NCI-H82 treated with DMSO at 0.1 percent for 48 hours (cell line): Measurements from ENCODE around the gene PDE4B.
"Not testable (repeated sequence)": the region's sequence is repeated elsewhere in the genome, so short reads cannot be mapped to it uniquely, and the experiment has no call there.

ENCODE experiments used
- DNase-seq: peaks from one replicate; lab custom pipeline; 2025; ENCODE audit not compliant: unreplicated experiment; lab: John Stamatoyannopoulos, UW

The PDE4B gene

DNA sequence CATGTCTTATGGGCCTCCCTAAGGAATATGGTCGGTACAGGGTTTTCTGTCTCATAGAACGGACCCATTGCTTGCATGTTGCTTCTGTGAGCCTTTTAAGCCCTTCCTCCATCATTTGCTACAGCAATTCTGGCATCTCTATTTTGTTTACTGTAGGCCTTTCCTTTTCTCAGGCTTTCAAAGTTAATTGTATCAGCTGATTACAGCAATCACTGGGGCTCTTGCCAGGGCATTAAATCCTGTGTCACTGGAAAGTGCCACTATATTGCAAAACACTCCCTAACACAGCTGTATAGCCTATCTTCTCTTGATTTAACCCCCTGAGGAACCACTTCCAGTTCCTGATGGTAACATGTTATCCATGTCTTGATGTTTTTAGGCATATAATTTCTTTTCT is 156.5 kb downstream of the PDE4B start:
- no peak for DNase-seq

- DNase-seq: no peak
Observed at GRCh38 chr1:65949933-65950332, 157.2 kb downstream of the PDE4B start.

DNA sequence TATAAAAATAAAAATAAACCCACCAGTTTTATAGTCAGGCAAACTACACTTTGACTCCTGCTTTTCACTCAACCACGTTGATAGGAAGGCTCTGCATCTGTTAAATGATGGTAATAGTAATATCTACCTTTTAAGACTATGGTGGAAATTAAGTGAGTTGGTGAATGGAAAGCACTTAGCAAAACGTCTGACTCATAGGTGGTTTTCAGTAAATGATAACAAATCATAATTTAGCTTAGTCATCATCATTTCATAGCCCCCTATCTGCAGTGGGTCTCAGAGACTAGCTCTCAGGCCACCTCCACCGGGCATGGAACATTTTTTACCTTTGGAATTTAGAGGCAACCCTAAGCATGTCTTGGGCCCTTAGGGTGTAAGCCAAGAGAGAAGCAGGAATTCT is 160.0 kb downstream of the PDE4B start:
- DNase-seq: no peak

GRCh38 chr1:65953170-65953569 is 160.5 kb downstream of the PDE4B start:
- peak; percentile 15 for DNase-seq

DNA sequence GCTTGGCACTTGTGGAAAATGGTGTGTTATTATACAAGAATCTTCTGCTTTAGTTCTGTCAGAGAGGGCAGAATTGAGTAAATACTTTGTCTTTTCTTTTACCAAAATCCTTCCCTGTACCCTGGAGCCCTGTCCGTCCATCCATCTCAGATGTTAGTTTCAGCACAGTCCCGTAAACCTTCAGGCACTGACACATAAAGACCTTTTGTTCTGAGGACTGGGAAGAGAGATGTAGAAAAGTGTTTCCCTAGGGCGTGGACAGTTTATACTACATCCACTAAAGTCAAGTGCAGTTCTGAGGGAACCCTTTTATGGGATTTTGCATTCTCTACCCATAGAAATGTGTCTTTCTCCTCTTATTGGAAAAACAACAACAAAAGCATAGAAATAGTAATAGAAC is 162.4 kb downstream of the PDE4B start:
- no peak for DNase-seq

DNA sequence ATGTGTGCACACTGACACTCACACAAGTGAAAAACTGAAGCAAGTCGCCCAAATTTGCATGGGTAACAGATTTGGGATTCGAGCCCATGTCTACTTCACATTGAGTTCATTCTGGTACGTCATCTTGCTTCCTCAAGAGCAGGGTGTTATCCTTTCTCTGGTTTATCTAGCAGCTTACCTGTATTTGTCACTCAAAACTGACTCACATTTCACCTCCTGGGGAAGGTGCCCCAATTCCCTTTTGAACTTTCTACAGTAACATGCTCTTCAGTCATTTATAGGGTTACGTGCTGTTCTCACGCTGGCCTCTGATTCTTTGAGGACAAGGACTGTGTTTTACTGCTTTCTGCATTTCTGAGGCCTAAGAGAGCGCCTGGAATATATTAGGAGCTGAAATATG is 162.8 kb downstream of the PDE4B start:
- no peak for DNase-seq

DNA sequence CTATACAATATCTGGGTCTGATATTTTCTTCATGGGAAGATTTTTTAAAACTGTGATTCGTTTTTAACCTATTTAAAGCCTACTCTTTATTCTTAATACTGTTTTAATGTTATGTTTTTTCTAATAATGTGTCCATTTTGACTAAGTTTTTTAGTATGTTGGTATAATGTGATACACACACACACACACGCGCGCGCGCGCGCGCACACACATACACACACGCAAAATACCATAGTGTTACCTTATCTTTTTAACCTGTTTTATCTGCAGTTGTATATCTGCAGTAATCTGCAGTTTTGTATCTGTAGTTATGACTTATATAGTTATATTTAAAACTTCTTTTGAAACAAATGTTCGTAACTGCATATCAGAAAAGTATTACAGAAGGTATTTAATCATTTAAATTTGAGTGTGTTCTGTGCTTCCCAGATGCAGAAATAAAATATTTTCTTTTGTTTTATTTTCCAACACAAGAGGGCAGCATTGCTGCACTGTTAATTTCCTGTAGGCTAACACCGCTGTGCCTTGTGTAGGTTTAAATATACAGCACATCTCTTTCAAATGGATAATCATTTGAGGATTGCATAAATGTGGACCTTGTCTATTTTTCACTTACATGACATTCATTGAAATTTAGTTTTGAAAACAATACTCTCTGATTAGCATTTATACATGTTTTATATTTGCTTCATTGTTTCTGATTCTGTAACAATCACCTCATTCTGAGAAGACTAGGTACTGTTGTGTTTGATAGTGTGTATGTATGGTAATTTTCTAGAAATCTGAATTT is 166.1 kb downstream of the PDE4B start:
- DNase-seq: peak; percentile 7

GRCh38 chr1:65959896-65960567 is 167.3 kb downstream of the PDE4B start:
- DNase-seq: no peak

- DNase-seq: no peak
Observed at GRCh38 chr1:65963156-65963888, 170.6 kb downstream of the PDE4B start.

DNA sequence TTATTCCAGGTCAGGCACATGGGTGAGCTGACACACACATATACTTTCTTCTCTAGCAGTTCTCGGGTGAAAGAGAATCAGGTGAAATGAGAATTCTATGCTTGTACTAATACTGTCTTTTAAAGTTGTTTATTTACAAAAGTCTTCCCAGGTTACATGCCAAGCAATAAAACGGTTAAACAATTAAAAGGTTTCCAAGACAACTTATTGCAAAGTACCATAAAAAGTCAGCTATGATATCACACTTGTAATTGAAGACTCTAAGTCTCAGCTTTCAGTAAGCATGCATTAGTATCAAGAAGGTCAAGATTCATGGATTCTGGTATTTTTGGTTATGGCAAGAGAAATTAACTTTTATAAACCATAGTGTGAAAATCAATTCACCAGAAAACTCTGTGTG is 171.4 kb downstream of the PDE4B start:
- no peak for DNase-seq

GRCh38 chr1:65965112-65965996 is 172.7 kb downstream of the PDE4B start:
- DNase-seq: no peak

- not testable (repeated sequence) for DNase-seq
Observed at GRCh38 chr1:65967492-65967891, 174.8 kb downstream of the PDE4B start.

GRCh38 chr1:65971547-65971946 is 178.9 kb downstream of the PDE4B start:
- DNase-seq: no peak

DNA sequence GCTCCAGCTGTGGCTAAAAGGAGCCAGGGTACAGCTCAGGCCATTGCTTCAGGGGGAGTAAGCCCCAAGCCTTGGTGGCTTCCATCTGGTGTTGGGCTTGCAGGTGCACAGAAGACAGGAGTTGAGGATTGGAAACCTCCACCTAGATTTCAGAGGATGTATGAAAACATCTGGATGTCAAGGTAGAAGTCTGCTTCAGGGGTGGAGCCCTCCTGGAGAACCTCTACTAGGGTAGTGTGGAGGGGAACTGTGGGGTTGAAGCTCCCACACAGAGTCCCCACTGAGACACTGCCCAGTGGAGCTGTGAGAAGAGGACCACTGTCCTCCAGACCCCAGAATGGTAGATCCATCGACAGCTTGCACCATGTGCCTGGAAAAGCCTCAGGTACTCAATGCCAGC is 183.0 kb downstream of the PDE4B start:
- DNase-seq: no peak

- no peak for DNase-seq
Observed at GRCh38 chr1:65979136-65980044, 186.7 kb downstream of the PDE4B start.

DNA sequence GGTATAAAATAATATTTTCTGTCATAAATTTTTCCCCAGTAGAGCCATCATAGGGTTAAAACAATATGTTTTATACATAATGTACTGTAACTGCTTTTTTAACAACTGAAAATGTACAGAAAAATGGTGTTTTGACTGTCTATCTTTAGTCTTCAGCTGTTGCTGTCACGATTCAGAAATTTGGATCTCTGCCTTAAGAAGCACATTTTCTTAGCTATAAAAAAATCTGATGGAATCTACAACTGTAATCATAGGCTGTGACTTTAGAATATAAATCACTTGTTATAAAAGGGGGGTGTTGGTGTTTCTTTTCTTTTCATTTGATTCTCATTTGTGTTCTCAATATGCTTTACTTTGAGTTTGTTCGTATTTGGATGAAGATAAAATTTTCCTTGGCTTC is 187.5 kb downstream of the PDE4B start:
- DNase-seq: no peak

DNA sequence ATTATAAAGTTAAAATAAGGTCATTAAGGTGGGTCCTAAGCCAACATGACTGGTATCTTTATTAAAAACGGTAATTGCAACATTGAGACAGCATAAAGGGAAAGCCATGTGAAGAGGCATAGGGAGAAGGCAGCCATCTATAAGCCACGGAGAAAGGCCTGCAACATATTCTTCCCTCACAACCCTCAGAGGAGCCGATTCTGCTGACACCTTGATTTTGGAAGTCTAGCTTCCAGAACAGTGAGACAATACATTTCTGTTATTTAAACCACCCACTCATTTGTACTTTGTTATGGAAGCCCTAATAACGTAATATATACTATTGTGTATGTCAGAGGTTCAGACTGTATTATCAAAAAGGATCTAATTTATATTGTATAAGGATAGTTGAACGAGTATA is 190.8 kb downstream of the PDE4B start:
- no peak for DNase-seq

GRCh38 chr1:65985393-65986066 is 192.8 kb downstream of the PDE4B start:
- no peak for DNase-seq

DNA sequence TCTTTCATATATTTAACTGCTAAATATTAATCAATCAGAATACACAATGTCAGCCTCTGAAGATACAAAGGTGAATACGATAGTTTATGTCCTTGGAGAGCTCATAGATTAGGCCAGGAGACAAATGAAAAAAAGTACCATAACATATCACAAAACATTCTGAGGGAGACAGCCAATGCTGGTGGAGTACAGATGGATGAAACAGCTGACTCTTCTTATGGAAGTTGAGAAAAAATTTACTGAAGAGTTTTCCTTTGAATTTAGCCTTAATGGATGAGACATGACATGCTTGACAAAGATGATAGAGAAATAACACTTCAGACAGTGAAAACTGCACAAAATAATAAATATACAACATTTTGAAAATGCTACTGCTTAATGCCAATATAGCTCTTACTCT is 193.5 kb downstream of the PDE4B start:
- DNase-seq: no peak
